HG02571 (cell line): Measurements from ENCODE around the gene DGKD.
"Not testable (repeated sequence)": the region's sequence is repeated elsewhere in the genome, so short reads cannot be mapped to it uniquely, and the experiment has no call there.

Source experiments
- ATAC-seq: cut with Tn5 transposase; IDR thresholded peaks from one replicate; pipeline ENCODE4 v1.9.1; 2021; ENCODE audit warnings: mild to moderate bottlenecking, moderate library complexity; ENCODE audit not compliant: unreplicated experiment

DGKD gene

GRCh38 chr2:233353769-233354499 is at the start of gene DGKD:
Gene DGKD, plus strand, starts transcription at chr2:233354494. Its CDS starts 25 bp downstream, at chr2:233354519.
- peak; percentile 41 for ATAC-seq

GRCh38 chr2:233307565-233307964 is 46.7 kb upstream of the DGKD start, which contains the start of gene SAG:
Gene SAG, plus strand, starts transcription at chr2:233307816. Its CDS starts 1,374 bp downstream, at chr2:233309190.
- no peak for ATAC-seq

GRCh38 chr2:233311241-233311926 is 42.9 kb upstream of the DGKD start:
- no peak for ATAC-seq

- no peak for ATAC-seq
Observed at GRCh38 chr2:233312874-233313273, 41.4 kb upstream of the DGKD start.

- no peak for ATAC-seq
Observed at GRCh38 chr2:233314180-233314925, 39.9 kb upstream of the DGKD start.

GRCh38 chr2:233317196-233317943 is 36.9 kb upstream of the DGKD start:
- no peak for ATAC-seq

- ATAC-seq: no peak
Observed at GRCh38 chr2:233319256-233319655, 35.0 kb upstream of the DGKD start.

GRCh38 chr2:233320470-233320869 is 33.8 kb upstream of the DGKD start:
- no peak for ATAC-seq

- no peak for ATAC-seq
Observed at GRCh38 chr2:233321166-233321565, 33.1 kb upstream of the DGKD start.

- ATAC-seq: no peak
Observed at GRCh38 chr2:233323851-233324250, 30.4 kb upstream of the DGKD start.

GRCh38 chr2:233325256-233325655 is 29.0 kb upstream of the DGKD start:
- no peak for ATAC-seq

GRCh38 chr2:233325814-233326213 is 28.5 kb upstream of the DGKD start:
- ATAC-seq: no peak

- ATAC-seq: no peak
Observed at GRCh38 chr2:233326500-233326899, 27.8 kb upstream of the DGKD start.

GRCh38 chr2:233328922-233329321 is 25.4 kb upstream of the DGKD start:
- no peak for ATAC-seq

- no peak for ATAC-seq
Observed at GRCh38 chr2:233329489-233330135, 24.7 kb upstream of the DGKD start.

- no peak for ATAC-seq
Observed at GRCh38 chr2:233331536-233331935, 22.8 kb upstream of the DGKD start.

GRCh38 chr2:233332125-233332524 is 22.2 kb upstream of the DGKD start:
- no peak for ATAC-seq

GRCh38 chr2:233334915-233335314 is 19.4 kb upstream of the DGKD start:
- no peak for ATAC-seq

- not testable (repeated sequence) for ATAC-seq
Observed at GRCh38 chr2:233336091-233336490, 18.2 kb upstream of the DGKD start.

- no peak for ATAC-seq
Observed at GRCh38 chr2:233336541-233336940, 17.8 kb upstream of the DGKD start.
